CD1c-positive myeloid dendritic cell (primary cell): ENCODE measurements around the gene GNG12.

Experiments
- DNase-seq: peaks from one replicate; pipeline ENCODE4 v3.0.0-alpha.2; 2016; ENCODE audit errors: extremely low spot score

The GNG12 gene

GRCh38 chr1:67815303-67816094 is 17.8 kb downstream of the GNG12 start:
- no peak for DNase-seq

- DNase-seq, result no peak
These were observed 19.0 kb downstream of the GNG12 start for GRCh38 chr1:67814121-67814772.

GRCh38 chr1:67812226-67812625 is 21.0 kb downstream of the GNG12 start:
- no peak for DNase-seq

GRCh38 chr1:67811781-67812180 is 21.5 kb downstream of the GNG12 start:
- no peak for DNase-seq

- DNase-seq, result no peak
These were observed 23.4 kb downstream of the GNG12 start for GRCh38 chr1:67809887-67810286.

GRCh38 chr1:67807282-67807681 is 26.0 kb downstream of the GNG12 start:
- no peak for DNase-seq

GRCh38 chr1:67804710-67805109 is 28.6 kb downstream of the GNG12 start:
- DNase-seq, result no peak

- DNase-seq, result no peak
These were observed 29.6 kb downstream of the GNG12 start for GRCh38 chr1:67803380-67804279.

- no peak for DNase-seq
These were observed 30.7 kb downstream of the GNG12 start for GRCh38 chr1:67802565-67802964.

- no peak for DNase-seq
These were observed 31.4 kb downstream of the GNG12 start for GRCh38 chr1:67801903-67802302.

- DNase-seq, result no peak
These were observed 37.9 kb downstream of the GNG12 start for GRCh38 chr1:67795179-67795912.

GRCh38 chr1:67793562-67793961 is 39.7 kb downstream of the GNG12 start:
- DNase-seq, result no peak

- no peak for DNase-seq
These were observed 40.4 kb downstream of the GNG12 start for GRCh38 chr1:67792741-67793458.

GRCh38 chr1:67792103-67792502 is 41.2 kb downstream of the GNG12 start:
- no peak for DNase-seq

- no peak for DNase-seq
These were observed 41.6 kb downstream of the GNG12 start for GRCh38 chr1:67791686-67792085.

GRCh38 chr1:67791261-67791660 is 42.0 kb downstream of the GNG12 start:
- DNase-seq, result no peak

GRCh38 chr1:67790201-67790692 is 43.0 kb downstream of the GNG12 start:
- no peak for DNase-seq

- DNase-seq, result no peak
These were observed 43.7 kb downstream of the GNG12 start for GRCh38 chr1:67789551-67789950.

GRCh38 chr1:67788904-67789303 is 44.4 kb downstream of the GNG12 start:
- no peak for DNase-seq

- DNase-seq, result no peak
These were observed 45.0 kb downstream of the GNG12 start for GRCh38 chr1:67788238-67788790.

GRCh38 chr1:67787746-67788145 is 45.5 kb downstream of the GNG12 start:
- no peak for DNase-seq
